ENCODE data around the gene NDUFB10.

DNA sequence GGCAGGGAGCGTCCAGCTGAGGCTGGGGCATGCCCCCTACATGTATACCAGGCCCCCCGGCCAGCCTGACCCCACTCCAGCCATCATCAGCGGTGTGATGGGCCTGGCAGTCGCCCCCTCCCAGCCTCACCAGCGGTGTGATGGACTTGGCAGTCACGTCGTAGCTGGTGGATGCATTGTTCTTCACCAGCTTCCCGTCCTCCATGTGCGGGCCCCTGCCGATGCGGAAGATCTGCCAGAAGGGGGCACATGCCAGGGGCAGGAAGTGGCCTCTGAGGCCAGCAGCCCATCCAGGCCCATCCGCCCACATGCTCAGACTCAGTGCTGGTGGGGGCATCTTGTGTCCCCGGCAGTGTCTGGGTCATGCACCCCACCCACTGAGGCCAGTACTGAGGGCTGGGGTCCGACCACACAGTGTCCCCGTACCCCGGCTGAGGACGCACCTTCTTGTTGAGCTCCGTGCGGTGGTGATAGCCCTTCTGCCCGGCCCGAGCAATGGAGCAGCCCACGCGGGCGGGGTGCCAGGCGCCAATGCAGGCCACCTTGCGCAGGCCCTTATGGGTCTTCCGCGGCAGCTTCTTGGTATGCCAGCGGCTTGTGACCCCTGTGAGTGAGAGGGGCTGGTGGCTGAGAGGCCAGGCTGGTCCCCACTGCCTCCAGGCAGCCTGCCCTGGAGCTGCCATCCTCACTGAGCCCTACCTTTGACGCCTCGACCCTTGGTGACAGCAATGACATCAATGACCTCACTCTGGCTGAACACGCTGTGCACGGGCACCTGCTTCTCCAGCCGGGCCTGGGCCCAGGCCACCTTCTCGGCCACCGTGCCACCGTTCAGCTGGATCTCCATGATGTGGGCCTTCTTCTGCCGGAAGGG is 12.6 kb upstream of the NDUFB10 start:
- TF ChIP-seq, protein P1, sequence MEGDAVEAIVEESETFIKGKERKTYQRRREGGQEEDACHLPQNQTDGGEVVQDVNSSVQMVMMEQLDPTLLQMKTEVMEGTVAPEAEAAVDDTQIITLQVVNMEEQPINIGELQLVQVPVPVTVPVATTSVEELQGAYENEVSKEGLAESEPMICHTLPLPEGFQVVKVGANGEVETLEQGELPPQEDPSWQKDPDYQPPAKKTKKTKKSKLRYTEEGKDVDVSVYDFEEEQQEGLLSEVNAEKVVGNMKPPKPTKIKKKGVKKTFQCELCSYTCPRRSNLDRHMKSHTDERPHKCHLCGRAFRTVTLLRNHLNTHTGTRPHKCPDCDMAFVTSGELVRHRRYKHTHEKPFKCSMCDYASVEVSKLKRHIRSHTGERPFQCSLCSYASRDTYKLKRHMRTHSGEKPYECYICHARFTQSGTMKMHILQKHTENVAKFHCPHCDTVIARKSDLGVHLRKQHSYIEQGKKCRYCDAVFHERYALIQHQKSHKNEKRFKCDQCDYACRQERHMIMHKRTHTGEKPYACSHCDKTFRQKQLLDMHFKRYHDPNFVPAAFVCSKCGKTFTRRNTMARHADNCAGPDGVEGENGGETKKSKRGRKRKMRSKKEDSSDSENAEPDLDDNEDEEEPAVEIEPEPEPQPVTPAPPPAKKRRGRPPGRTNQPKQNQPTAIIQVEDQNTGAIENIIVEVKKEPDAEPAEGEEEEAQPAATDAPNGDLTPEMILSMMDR (IDR thresholded peaks at IDR 0.05): no peak
- no peak for TF ChIP-seq POLR2A (IDR thresholded peaks at IDR 0.05)

All from esophagus squamous epithelium (tissue), 4 donors.